Smooth muscle cell (in vitro differentiated cells): Measurements from ENCODE around the gene LILRA5. TPM values are rescaled to one million over a fixed set of nuclear protein-coding genes. Genes with fewer than 3 reads are reported as not detected.

ENCODE experiments used
- DNase-seq: peaks from one replicate; lab custom pipeline; 2025; ENCODE audit not compliant: unreplicated experiment; lab: John Stamatoyannopoulos, UW
- H2AFZ ChIP-seq: fragments of 200-600 bp; sonication (generic); 2 replicates; pipeline ENCODE4 v1.6.0; 2016; ENCODE audit warnings: antibody characterized with exemption, low read depth, mild to moderate bottlenecking
- H3F3A ChIP-seq: fragments of 200-600 bp; sonication (generic); 2 replicates; pipeline ENCODE4 v1.6.0; 2017; ENCODE audit warnings: antibody characterized with exemption, low read depth
- H3K27ac ChIP-seq: fragments of 200-600 bp; sonication (generic); 2 replicates; pipeline ENCODE4 v1.5.1; 2016; ENCODE audit warnings: low read depth, mild to moderate bottlenecking
- H3K27me3 ChIP-seq: fragments of 200-600 bp; sonication (generic); 2 replicates; pipeline ENCODE4 v1.6.1; 2016; ENCODE audit warnings: low read depth, mild to moderate bottlenecking
- H3K36me3 ChIP-seq: fragments of 200-600 bp; sonication (generic); 2 replicates; pipeline ENCODE4 v1.5.1; 2016; ENCODE audit warnings: low read depth
- H3K4me1 ChIP-seq: fragments of 200-600 bp; sonication (generic); 2 replicates; pipeline ENCODE4 v1.5.1; 2016; ENCODE audit warnings: low read depth
- H3K4me2 ChIP-seq: fragments of 200-600 bp; sonication (generic); 2 replicates; pipeline ENCODE4 v1.6.0; 2016; ENCODE audit warnings: mild to moderate bottlenecking
- H3K4me3 ChIP-seq: fragments of 200-600 bp; sonication (generic); 2 replicates; pipeline ENCODE4 v1.5.1; 2016; ENCODE audit warnings: mild to moderate bottlenecking
- H3K79me2 ChIP-seq: fragments of 200-600 bp; sonication (generic); 2 replicates; pipeline ENCODE4 v1.6.0; 2016; ENCODE audit warnings: low read depth, mild to moderate bottlenecking
- H3K9ac ChIP-seq: fragments of 200-600 bp; sonication (generic); 2 replicates; pipeline ENCODE4 v1.6.0; 2016; ENCODE audit warnings: low read depth
- H3K9me3 ChIP-seq: fragments of 200-600 bp; sonication (generic); replicated peaks from 2 replicates; pipeline ENCODE4 v1.5.1; 2016; ENCODE audit warnings: low read depth
- H4K20me1 ChIP-seq: fragments of 200-600 bp; sonication (generic); 2 replicates; pipeline ENCODE4 v1.6.0; 2016; ENCODE audit warnings: low read depth
- CTCF ChIP-seq: fragments of 200-600 bp; sonication (generic); IDR thresholded peaks from 2 replicates; pipeline ENCODE4 v1.5.1; 2017; ENCODE audit warnings: borderline replicate concordance, mild to moderate bottlenecking, antibody characterized with exemption; ENCODE audit not compliant: insufficient read depth, poor library complexity, severe bottlenecking
- WGBS: methylation state at CpG from one replicate; pipeline ENCODE4 v1.1.7; 2016; ENCODE audit warnings: low lambda C conversion rate; 5-methylcytosine and 5-hydroxymethylcytosine counted together
- polyA plus RNA-seq: library from polyadenylated mRNA; unstranded; fragments of >200 nt; fragmentation: Nextera tagmentation; extraction: Ambion mirVana; gene quantifications from 2 replicates; pipeline ENCODE4 v1.2.1, GENCODE V29; 2016
- total RNA-seq: library from RNA; depleted of rRNA; stranded (reverse); fragments of >200 nt; gene quantifications from 2 replicates; pipeline ENCODE4 v1.2.3, GENCODE V29; 2014

The LILRA5 gene
- total and polyA plus RNA-seq, 2 experiments from 2014 or later: not detected

DNA sequence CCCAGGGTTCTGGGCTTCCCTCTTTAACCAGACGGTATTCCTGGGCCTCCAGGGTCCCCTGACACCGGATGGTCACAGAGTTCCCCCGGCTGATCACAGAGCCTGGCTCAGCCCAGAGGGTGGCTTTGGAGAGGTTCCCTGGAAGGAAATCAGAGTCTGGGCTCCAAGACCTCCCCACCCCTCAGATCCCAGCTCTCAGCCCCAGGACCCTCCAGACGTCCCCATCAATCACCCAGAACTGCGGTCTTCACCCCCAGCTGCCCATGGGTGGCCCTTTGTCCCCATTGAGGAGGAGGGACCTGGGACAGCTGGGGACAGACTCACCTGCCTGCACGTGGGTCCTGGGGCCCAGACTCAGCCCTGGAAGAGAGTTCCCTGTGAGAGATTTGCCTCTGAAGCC, 955 bp downstream of the LILRA5 start:
- no peak overlapping the region for H3K4me3 ChIP-seq
- WGBS: 82% methylated on average over 6 of the region's 6 CpGs
- no peaks in the 10 kb centered on the region for H3K27me3 ChIP-seq
- H3F3A ChIP-seq: no peaks in the 10 kb centered on the region
- no peak for TF ChIP-seq CTCF
- no peak overlapping the region for H3K27ac ChIP-seq
- H3K36me3 ChIP-seq: no peaks in the 10 kb centered on the region
- no peak overlapping the region for H3K9ac ChIP-seq
- no peak overlapping the region for H3K4me2 ChIP-seq
- H3K9me3 ChIP-seq: no peaks in the 10 kb centered on the region
- H2AFZ ChIP-seq: no peak overlapping the region
- DNase-seq: no peak
- no peaks in the 10 kb centered on the region for H3K79me2 ChIP-seq
- no peaks in the 10 kb centered on the region for H3K4me1 ChIP-seq
- H4K20me1 ChIP-seq: no peaks in the 10 kb centered on the region

- Histone ChIP-seq H3K27ac (no peak overlapping the region), H3F3A (no peaks in the 10 kb centered on the region), H3K36me3 (no peaks in the 10 kb centered on the region), H3K9ac (no peak overlapping the region), H3K4me3 (no peak overlapping the region), H3K79me2 (no peaks in the 10 kb centered on the region), H3K4me2 (no peak overlapping the region), H2AFZ (no peak overlapping the region), H4K20me1 (no peaks in the 10 kb centered on the region), H3K27me3 (no peaks in the 10 kb centered on the region), H3K9me3 (no peaks in the 10 kb centered on the region), H3K4me1 (no peaks in the 10 kb centered on the region)
- DNase-seq: no peak
- WGBS: 93% methylated on average over 5 of the region's 5 CpGs
- no peak for TF ChIP-seq CTCF
Measured at GRCh38 chr19:54311486-54311885, 1.5 kb downstream of the LILRA5 start.

GRCh38 chr19:54310543-54310942, 2.4 kb downstream of the LILRA5 start:
- no peak overlapping the region for H2AFZ ChIP-seq
- H3K27ac ChIP-seq: no peak overlapping the region
- H3K9me3 ChIP-seq: no peaks in the 10 kb centered on the region
- no peaks in the 10 kb centered on the region for H3K27me3 ChIP-seq
- H3K4me2 ChIP-seq: no peak overlapping the region
- no peaks in the 10 kb centered on the region for H3K36me3 ChIP-seq
- no peak overlapping the region for H3K4me3 ChIP-seq
- no peaks in the 10 kb centered on the region for H4K20me1 ChIP-seq
- no peaks in the 10 kb centered on the region for H3K4me1 ChIP-seq
- DNase-seq: no peak
- TF ChIP-seq CTCF: no peak
- H3K79me2 ChIP-seq: no peaks in the 10 kb centered on the region
- H3K9ac ChIP-seq: no peak overlapping the region
- 71% methylated on average over 5 of the region's 5 CpGs for WGBS
- no peaks in the 10 kb centered on the region for H3F3A ChIP-seq

DNA sequence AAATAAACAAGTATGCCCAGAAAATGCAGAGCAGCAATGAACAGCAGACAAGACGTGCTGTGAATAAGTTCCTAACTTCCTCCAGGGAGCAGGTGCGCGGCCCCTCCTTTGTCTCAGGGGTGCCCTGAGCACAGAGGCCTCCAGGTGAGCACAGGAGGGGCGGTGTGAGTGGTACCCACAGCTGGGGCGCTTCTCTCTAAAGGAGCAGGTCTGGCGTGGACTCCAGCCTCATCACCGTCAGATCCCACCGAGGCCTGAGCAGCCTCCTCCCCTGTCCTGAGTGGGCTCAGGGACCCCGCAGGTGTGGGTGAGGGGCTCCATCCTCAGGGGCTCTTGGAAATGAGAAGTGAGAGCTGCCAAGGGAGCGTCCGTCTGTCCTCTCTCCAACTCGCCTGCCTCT, 3.2 kb downstream of the LILRA5 start:
- Histone ChIP-seq H2AFZ (no peak overlapping the region), H3K4me1 (no peaks in the 10 kb centered on the region), H3K9me3 (no peaks in the 10 kb centered on the region), H3K79me2 (no peaks in the 10 kb centered on the region), H4K20me1 (no peaks in the 10 kb centered on the region), H3K9ac (no peak overlapping the region), H3K4me3 (no peak overlapping the region), H3K27ac (no peak overlapping the region), H3K36me3 (no peaks in the 10 kb centered on the region), H3K27me3 (no peaks in the 10 kb centered on the region), H3K4me2 (no peak overlapping the region), H3F3A (no peaks in the 10 kb centered on the region)
- WGBS: 74% methylated on average over 12 of the region's 12 CpGs
- TF ChIP-seq CTCF: no peak
- no peak for DNase-seq
